ENCODE data around the gene LIMD2. TPM values are rescaled to one million over a fixed set of nuclear protein-coding genes. Genes with fewer than 3 reads are reported as not detected.
A peak's percentile ranks its signal among the peaks of the same experiment; 100 is the strongest.

LIMD2 gene
- total RNA-seq, 2 donors from 2014 or later = 97.5 to 111 TPM

GRCh38 chr17:63697341-63698286, 2.3 kb downstream of the LIMD2 start:
- no peaks in the 10 kb centered on the region for H3K27me3 Mint-ChIP-seq (ENCODE audit: insufficient read depth)
- 90 to 95% methylated on average over 8 to 22 of the region's 22 CpGs for WGBS, 2 experiments (ENCODE audit: insufficient coverage in 1 of 2, insufficient read length in 1 of 2)
- H3K27ac ChIP-seq (ENCODE audit: low read depth, low read length) = peak overlapping the region; percentile 36
- H3K4me3 ChIP-seq (ENCODE audit: low read length) = no peak overlapping the region
- TF ChIP-seq CTCF (conservative IDR thresholded peaks at IDR 0.05) = peak; percentile 74
- peaks cover 12% of the 10 kb centered on the region for H3K36me3 Mint-ChIP-seq (ENCODE audit: low read depth)
- peak overlapping the region; percentile 65 for H3K4me3 Mint-ChIP-seq
- no peak overlapping the region for H3K27ac Mint-ChIP-seq
- peaks cover 9% of the 10 kb centered on the region for H3K4me1 ChIP-seq (ENCODE audit: control insufficient read depth, insufficient read depth, low read length)
- H3K9me3 ChIP-seq (ENCODE audit: control insufficient read depth, low read length) = no peaks in the 10 kb centered on the region
- no peaks in the 10 kb centered on the region for H3K9me3 Mint-ChIP-seq
- peaks cover 25% of the 10 kb centered on the region for H3K36me3 ChIP-seq (ENCODE audit: control insufficient read depth, insufficient read depth, low read length)
- H3K4me1 Mint-ChIP-seq = peaks cover 13% of the 10 kb centered on the region
- peak; percentile 91 for DNase-seq
- no peak overlapping the region for H3K9ac ChIP-seq (ENCODE audit: extremely low read depth, low read length, poor library complexity, severe bottlenecking)
- H3K27me3 ChIP-seq (ENCODE audit: control insufficient read depth, insufficient read depth, low read length, poor library complexity, severe bottlenecking) = no peaks in the 10 kb centered on the region

GRCh38 chr17:63696381-63696961, 3.5 kb downstream of the LIMD2 start:
- peaks cover 9% of the 10 kb centered on the region for H3K4me1 ChIP-seq (ENCODE audit: control insufficient read depth, insufficient read depth, low read length)
- no peaks in the 10 kb centered on the region for H3K27me3 ChIP-seq (ENCODE audit: control insufficient read depth, insufficient read depth, low read length, poor library complexity, severe bottlenecking)
- no peaks in the 10 kb centered on the region for H3K9me3 ChIP-seq (ENCODE audit: control insufficient read depth, low read length)
- peak overlapping the region; percentile 75 for H3K27ac Mint-ChIP-seq
- no peak overlapping the region for H3K9ac ChIP-seq (ENCODE audit: extremely low read depth, low read length, poor library complexity, severe bottlenecking)
- H3K4me3 ChIP-seq (ENCODE audit: low read length) = no peak overlapping the region
- H3K36me3 Mint-ChIP-seq (ENCODE audit: low read depth) = peaks cover 12% of the 10 kb centered on the region
- no peaks in the 10 kb centered on the region for H3K9me3 Mint-ChIP-seq
- H3K36me3 ChIP-seq (ENCODE audit: control insufficient read depth, insufficient read depth, low read length) = peaks cover 36% of the 10 kb centered on the region
- no peak overlapping the region for H3K4me3 Mint-ChIP-seq
- H3K4me1 Mint-ChIP-seq = peaks cover 10% of the 10 kb centered on the region
- 83 to 86% methylated on average over 4 to 9 of the region's 9 CpGs for WGBS, 2 experiments (ENCODE audit: insufficient coverage in 1 of 2, insufficient read length in 1 of 2)
- DNase-seq = peak; percentile 93
- H3K27ac ChIP-seq (ENCODE audit: low read depth, low read length) = peak overlapping the region; percentile 30
- no peaks in the 10 kb centered on the region for H3K27me3 Mint-ChIP-seq (ENCODE audit: insufficient read depth)
- peak; percentile 85 for TF ChIP-seq CTCF (conservative IDR thresholded peaks at IDR 0.05)

- Histone ChIP-seq H3K4me3 (ENCODE audit: low read length) (no peak overlapping the region), H3K27me3 (ENCODE audit: control insufficient read depth, insufficient read depth, low read length, poor library complexity, severe bottlenecking) (no peaks in the 10 kb centered on the region), H3K27ac (ENCODE audit: low read depth, low read length) (no peak overlapping the region), H3K9me3 (ENCODE audit: control insufficient read depth, low read length) (no peaks in the 10 kb centered on the region), H3K36me3 (ENCODE audit: control insufficient read depth, insufficient read depth, low read length) (peaks cover 40% of the 10 kb centered on the region), H3K9ac (ENCODE audit: extremely low read depth, low read length, poor library complexity, severe bottlenecking) (no peak overlapping the region), H3K4me1 (ENCODE audit: control insufficient read depth, insufficient read depth, low read length) (peaks cover 9% of the 10 kb centered on the region)
- Mint-ChIP-seq H3K4me3 (no peak overlapping the region), H3K9me3 (no peaks in the 10 kb centered on the region), H3K36me3 (ENCODE audit: low read depth) (peaks cover 15% of the 10 kb centered on the region), H3K27me3 (ENCODE audit: insufficient read depth) (no peaks in the 10 kb centered on the region), H3K27ac (no peak overlapping the region), H3K4me1 (peaks cover 6% of the 10 kb centered on the region)
- TF ChIP-seq CTCF (conservative IDR thresholded peaks at IDR 0.05) = no peak
- 92 to 96% methylated on average over 4 to 6 of the region's 6 CpGs for WGBS, 2 experiments (ENCODE audit: insufficient coverage in 1 of 2, insufficient read length in 1 of 2)
- peak; percentile 56 for DNase-seq
Measured at GRCh38 chr17:63695889-63696288, 4.0 kb downstream of the LIMD2 start.

Measured in endodermal cell (in vitro differentiated cells).